GM12875 (cell line): Measurements from ENCODE around the gene GNAZ.
"Not testable (repeated sequence)": the region's sequence is repeated elsewhere in the genome, so short reads cannot be mapped to it uniquely, and the experiment has no call there.

ENCODE experiments used
- H3K4me3 ChIP-seq: one replicate; pipeline ENCODE4 v1.5.1; 2011; ENCODE audit warnings: low read depth, low read length, control low read depth
- TF ChIP-seq, protein P1 (sequence below): IDR thresholded peaks from 2 replicates; pipeline ENCODE4 v1.5.1; 2011; ENCODE audit warnings: low read depth, mild to moderate bottlenecking, control low read depth, inconsistent platforms, low read length, moderate library complexity, borderline replicate concordance; ENCODE audit not compliant: insufficient read depth

Gene GNAZ

DNA sequence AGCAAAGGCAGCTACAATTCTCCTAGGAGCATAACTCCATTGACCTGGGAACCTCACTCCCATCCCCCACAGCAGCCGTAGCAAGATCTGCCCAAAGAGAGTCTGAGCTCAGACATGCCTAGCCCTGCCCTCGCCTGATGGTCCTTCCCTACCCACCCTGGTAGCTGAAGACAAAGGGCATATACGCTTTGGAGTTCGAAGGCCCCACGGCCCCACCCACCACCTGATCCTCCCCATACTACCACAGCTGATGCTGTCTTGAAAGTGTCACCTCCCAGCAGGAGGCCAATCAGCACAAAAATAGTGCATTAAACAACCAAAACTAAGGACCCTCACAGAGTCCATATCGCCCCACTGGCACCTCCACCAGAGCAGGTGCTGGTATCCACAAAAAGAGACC lies 22.6 kb upstream of the GNAZ start:
- no peak overlapping the region for H3K4me3 ChIP-seq
- TF ChIP-seq, protein P1, sequence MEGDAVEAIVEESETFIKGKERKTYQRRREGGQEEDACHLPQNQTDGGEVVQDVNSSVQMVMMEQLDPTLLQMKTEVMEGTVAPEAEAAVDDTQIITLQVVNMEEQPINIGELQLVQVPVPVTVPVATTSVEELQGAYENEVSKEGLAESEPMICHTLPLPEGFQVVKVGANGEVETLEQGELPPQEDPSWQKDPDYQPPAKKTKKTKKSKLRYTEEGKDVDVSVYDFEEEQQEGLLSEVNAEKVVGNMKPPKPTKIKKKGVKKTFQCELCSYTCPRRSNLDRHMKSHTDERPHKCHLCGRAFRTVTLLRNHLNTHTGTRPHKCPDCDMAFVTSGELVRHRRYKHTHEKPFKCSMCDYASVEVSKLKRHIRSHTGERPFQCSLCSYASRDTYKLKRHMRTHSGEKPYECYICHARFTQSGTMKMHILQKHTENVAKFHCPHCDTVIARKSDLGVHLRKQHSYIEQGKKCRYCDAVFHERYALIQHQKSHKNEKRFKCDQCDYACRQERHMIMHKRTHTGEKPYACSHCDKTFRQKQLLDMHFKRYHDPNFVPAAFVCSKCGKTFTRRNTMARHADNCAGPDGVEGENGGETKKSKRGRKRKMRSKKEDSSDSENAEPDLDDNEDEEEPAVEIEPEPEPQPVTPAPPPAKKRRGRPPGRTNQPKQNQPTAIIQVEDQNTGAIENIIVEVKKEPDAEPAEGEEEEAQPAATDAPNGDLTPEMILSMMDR, result no peak

DNA sequence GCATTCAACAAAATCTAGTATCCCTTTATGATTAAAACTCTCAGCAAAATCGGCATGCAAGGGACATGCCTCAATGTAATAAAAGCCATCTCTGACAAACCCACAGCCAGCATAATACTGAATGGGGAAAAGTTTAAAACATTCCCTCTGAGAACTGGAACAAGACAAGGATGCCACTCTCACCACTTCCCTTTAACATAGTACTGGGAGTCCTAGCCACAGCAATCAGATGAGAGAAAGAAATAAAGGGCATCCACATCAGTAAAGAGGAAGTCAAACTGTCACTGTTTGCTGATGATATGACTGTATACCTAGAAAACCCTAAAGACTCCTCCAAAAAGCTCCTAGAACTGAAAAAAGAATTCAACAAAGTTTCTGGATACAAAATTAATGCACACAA lies 19.8 kb upstream of the GNAZ start:
- not testable (repeated sequence) for H3K4me3 ChIP-seq

DNA sequence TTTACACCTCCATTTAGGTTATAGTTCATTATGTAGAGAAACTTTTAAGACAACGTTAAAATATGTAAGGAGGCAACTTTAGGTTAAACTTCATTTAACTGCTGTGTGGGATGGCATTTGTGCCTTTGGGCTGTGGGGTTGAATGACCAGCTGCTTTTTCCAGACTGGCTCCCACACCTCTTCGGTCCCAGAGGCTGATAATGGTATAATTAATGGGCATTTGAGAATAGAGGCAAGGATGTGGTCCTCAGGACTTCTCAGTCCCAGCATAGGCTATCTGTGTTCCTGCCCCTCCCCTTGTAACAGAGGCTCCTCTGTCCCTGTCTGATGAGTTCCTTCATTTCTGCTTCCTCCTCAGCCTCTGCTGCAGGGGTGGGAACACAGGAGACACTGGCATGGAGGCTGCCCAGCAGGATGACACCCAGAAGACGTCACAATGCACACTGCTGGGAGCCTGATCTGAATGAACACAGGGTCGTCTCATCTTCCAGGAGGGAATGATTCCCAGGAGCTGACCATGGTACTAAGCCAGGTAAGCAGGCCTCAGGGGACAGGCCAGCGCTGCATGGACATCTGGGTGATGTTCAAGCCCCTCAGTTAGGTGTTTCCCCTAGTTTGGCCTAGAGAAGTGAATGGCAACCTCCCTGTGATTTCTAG lies 17.1 kb upstream of the GNAZ start:
- TF ChIP-seq, protein P1, result no peak
- H3K4me3 ChIP-seq, result no peak overlapping the region

DNA sequence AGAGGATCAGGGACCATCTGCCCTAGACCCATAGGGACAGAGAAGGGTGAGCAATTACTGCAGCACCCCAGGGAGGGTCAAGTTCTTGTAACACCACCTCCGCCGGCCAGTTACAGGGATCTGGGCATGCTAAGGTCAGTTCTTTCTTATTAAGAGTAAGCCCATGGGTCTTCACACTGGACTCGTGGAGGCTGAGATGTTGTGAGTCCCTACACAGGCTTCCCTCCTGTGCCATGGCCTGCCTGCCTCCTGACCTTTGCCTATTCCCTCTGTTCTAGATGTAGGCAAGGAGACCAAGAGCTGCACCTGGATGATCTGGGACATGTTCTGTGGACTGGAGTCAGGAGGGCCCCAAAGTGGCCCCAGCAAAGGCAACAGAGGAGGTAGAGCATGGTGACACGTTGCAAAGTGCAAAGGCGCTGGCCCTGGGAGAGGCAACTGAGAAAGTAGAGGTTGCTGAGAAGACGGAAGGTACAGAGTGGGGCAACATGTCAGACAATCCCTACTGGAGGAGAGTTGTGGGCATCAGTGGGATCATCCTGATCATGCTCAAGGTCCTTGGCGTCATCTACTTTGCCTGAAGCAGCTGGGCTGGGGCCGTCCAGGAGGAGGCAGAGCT lies 16.3 kb upstream of the GNAZ start:
- TF ChIP-seq, protein P1, result no peak
- H3K4me3 ChIP-seq, result no peak overlapping the region

DNA sequence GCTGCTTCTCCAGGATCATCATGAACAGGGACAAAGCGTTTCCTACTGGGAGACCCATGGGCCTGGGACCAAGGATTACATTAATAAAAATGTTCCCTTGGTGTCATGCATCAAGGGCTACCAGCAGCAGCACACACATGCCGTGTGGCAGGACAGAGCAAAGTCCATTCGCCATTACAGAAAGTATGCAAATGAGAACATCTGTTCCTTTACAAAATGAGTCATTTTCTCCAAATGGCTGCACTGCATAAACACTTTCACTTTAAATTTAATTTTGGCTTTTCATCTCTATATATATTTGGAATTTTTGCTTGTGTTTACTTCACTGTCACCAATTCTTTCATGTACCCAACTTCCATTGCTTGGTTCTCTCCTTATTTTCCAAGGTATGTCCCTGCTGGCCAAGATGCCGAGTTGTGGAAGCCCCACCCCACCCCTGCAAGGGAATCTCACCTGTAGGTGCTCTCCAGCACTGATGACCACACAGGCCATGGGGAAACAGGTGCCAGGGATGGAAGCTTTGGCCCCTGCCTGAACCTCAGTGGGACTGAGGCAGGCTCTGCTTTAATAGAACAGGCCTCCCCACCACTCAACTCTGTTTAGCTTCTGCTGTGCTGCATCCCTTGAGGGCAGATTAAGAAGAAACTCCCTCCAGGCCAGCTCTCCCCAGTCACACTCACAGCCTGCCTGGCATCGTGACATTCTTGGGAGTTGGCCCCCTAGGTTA lies 15.6 kb upstream of the GNAZ start:
- no peak overlapping the region for H3K4me3 ChIP-seq
- TF ChIP-seq, protein P1, result no peak

DNA sequence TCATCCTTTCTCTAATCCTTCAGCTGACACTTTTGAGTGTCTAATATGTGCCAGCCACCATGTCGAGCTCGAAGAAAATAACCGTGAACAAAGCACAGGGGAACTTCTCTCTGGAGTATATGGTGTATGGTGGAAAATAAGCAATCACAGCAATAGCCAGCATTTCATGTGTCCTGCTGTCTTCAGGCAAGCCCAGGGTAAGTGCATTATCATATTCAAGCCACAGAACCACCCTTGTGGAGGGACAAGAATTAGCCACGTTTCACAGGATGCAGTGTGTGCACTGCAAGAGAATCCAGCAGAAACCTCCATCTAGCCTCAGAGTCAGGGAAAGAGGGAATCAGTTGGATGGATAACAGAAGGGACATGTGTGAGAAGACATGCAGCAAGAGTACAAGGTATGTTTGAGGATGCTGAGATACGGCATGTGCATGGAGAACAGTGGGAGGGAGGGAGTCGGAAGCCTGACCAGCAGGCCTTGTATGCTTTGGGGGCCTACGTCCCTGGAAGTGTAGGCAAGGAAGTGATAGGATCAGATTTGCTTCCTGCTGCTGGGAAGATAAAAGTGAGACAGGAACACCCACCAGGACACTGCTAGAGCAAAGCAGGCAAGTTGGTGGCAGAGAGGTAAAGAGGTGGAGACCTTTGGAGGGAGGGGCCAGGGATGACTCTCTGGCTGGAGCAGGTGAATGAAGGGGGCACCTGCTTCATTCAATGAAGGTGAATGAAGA lies 14.7 kb upstream of the GNAZ start:
- H3K4me3 ChIP-seq, result no peak overlapping the region
- TF ChIP-seq, protein P1, result no peak

DNA sequence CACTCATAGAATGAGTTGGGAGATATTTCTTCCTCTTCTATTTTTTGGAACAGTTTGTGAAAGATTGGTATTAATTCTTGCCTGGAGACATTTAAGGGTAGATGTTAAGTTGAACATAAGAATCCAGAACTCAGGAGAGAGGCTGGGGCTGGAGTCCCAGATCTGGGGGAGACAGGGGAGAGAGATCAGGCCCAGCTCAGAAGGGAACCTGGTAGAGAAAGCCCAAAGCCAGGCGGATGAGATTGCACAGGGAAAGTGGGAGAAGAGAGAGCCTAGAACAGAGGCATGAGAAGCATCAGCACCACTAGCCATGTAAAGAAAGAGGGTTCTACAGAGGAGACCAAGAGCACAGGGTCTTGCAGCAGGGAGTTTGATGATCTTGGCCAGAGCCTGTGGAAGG lies 13.0 kb upstream of the GNAZ start:
- H3K4me3 ChIP-seq, result no peak overlapping the region
- TF ChIP-seq, protein P1, result no peak
